ENCODE results near the gene DNMT1. TPM values are rescaled to one million over a fixed set of nuclear protein-coding genes. Genes with fewer than 3 reads are reported as not detected.

DNMT1 gene
- total RNA-seq, 4 donors from 2014 or later, result 36.1 to 54.4 (median 44.2) TPM

DNA sequence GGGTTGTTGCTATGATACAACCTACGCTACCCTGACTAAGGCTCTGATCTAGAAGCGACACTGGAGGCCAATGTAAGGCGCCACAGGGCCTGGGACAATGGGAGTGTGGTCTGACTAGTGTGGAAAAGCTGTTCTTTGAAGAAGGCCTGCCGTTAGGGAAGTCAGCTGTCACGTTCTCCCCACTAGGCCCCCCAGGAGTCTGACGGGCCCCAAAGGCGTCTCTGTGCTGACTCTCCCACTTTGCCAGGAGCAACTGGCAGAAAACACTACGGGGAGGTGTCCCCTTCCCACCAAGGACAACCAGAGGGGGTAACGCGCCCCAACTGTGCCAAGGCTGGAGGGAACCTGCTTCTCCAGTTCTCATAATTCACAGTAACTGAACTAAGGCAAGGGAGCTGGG lies 49.7 kb downstream of the DNMT1 start:
- TF ChIP-seq, protein P1, sequence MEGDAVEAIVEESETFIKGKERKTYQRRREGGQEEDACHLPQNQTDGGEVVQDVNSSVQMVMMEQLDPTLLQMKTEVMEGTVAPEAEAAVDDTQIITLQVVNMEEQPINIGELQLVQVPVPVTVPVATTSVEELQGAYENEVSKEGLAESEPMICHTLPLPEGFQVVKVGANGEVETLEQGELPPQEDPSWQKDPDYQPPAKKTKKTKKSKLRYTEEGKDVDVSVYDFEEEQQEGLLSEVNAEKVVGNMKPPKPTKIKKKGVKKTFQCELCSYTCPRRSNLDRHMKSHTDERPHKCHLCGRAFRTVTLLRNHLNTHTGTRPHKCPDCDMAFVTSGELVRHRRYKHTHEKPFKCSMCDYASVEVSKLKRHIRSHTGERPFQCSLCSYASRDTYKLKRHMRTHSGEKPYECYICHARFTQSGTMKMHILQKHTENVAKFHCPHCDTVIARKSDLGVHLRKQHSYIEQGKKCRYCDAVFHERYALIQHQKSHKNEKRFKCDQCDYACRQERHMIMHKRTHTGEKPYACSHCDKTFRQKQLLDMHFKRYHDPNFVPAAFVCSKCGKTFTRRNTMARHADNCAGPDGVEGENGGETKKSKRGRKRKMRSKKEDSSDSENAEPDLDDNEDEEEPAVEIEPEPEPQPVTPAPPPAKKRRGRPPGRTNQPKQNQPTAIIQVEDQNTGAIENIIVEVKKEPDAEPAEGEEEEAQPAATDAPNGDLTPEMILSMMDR (IDR thresholded peaks at IDR 0.05), result no peak
- TF ChIP-seq EP300 (IDR thresholded peaks at IDR 0.05) (no peak), POLR2AphosphoS5 (IDR thresholded peaks at IDR 0.05) (no peak), POLR2A (IDR thresholded peaks at IDR 0.05) (no peak)
- 71% methylated on average over 8 of the region's 10 CpGs for WGBS
- Histone ChIP-seq H3K36me3 (peaks cover 96% of the 10 kb centered on the region), H3K4me1 (no peaks in the 10 kb centered on the region), H3K4me3 (no peak overlapping the region), H3K27me3 (no peaks in the 10 kb centered on the region), H3K9me3 (no peaks in the 10 kb centered on the region), H3K27ac (no peak overlapping the region)
- DNase-seq (ENCODE audit: low spot score in 2 of 2), result no peak

DNA sequence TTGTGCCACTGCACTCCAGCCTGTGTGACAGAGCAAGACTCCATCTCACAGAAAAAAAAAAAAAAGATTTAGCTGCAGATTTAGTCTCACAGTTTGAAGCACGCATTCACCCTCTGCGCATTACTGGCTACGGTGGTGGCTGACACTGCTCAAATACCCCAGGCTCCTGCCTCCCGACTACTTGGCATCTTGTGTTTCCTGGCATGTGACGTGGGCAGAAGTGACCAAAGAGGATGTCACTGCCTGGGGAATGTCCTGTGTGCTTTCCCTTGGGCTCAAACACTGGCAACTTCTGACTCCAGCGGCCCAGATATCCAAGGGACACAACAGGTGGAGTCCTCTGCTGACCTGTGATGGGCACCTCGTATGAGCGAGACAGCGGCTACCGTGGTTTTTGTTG lies 50.4 kb downstream of the DNMT1 start:
- 92% methylated on average over 10 of the region's 10 CpGs for WGBS
- no peaks in the 10 kb centered on the region for H3K9me3 ChIP-seq
- H3K4me3 ChIP-seq, result no peak overlapping the region
- peaks cover 96% of the 10 kb centered on the region for H3K36me3 ChIP-seq
- H3K27me3 ChIP-seq, result no peaks in the 10 kb centered on the region
- H3K27ac ChIP-seq, result no peak overlapping the region
- no peak for TF ChIP-seq POLR2A (IDR thresholded peaks at IDR 0.05)
- TF ChIP-seq, protein P1 (IDR thresholded peaks at IDR 0.05), result no peak
- TF ChIP-seq POLR2AphosphoS5 (IDR thresholded peaks at IDR 0.05), result no peak
- no peak for TF ChIP-seq EP300 (IDR thresholded peaks at IDR 0.05)
- no peak for DNase-seq (ENCODE audit: low spot score in 2 of 2)
- H3K4me1 ChIP-seq, result no peaks in the 10 kb centered on the region

DNA sequence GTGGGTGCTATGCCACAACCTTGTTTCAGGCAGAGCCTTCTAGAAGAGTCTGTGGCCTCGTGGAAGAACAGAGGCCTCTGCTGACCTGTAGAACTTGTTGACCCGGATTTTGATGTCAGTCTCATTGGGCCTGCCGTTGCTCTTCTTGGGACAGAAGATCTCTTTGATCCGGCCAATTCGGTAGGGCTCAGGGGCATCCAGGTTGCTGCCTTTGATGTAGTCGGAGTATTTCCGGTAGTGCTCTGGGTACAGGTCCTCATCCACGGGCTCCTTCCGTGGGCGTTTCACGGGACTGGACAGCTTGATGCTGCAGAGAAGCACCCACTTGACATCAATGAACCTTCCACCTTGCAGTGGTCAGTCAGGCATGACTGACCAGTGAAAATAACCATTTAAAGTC lies 51.1 kb downstream of the DNMT1 start:
- 76% methylated on average over 5 of the region's 11 CpGs for whole genome bisulfite sequencing

DNA sequence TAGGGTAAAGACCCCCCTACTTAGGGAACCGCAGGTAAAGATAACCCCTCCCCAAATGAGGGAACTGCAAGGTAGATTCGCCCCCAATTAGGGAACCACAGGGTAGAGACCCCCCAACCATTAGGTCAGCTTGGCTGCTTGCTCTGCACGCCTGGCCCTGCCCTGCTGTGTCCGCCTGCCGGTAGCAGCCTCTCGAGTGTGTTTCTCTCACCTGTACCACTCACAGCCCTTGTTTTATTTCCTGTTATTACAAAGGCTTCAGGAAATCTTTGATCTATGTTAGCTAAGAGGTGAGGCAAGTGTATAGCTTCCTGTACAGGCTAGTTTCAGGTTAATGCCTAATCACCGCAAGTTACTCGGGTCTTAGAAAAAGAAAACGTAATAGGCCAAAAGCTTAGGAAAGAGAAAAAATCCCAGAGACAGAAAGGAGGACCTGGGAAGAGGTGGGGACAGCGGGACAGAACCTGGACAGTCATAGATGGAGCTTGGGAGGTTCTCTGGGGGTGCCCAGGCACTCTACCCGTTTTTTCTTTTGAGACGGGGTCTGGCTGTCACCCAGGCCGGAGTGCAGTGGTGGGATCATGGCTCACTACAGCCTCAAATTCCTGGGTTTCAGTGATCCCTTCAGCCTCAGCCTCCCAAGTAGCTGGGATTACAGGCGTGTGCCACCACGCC lies 51.9 kb downstream of the DNMT1 start:
- WGBS, result 88% methylated on average over 15 of the region's 15 CpGs
- H3K27ac ChIP-seq, result no peak overlapping the region
- H3K36me3 ChIP-seq, result peaks cover 100% of the 10 kb centered on the region
- H3K4me3 ChIP-seq, result no peak overlapping the region
- TF ChIP-seq POLR2A (IDR thresholded peaks at IDR 0.05), result no peak
- TF ChIP-seq POLR2AphosphoS5 (IDR thresholded peaks at IDR 0.05), result no peak
- TF ChIP-seq EP300 (IDR thresholded peaks at IDR 0.05), result no peak
- TF ChIP-seq, protein P1 (IDR thresholded peaks at IDR 0.05), result no peak
- DNase-seq (ENCODE audit: low spot score in 2 of 2), result no peak
- H3K4me1 ChIP-seq, result no peaks in the 10 kb centered on the region
- H3K27me3 ChIP-seq, result no peaks in the 10 kb centered on the region
- no peaks in the 10 kb centered on the region for H3K9me3 ChIP-seq

More for the DNA sequence above, 51.1 kb downstream of the DNMT1 start:
- no peak for DNase-seq (ENCODE audit: low spot score in 2 of 2)
- TF ChIP-seq EP300 (IDR thresholded peaks at IDR 0.05) (no peak), POLR2A (IDR thresholded peaks at IDR 0.05) (no peak), POLR2AphosphoS5 (IDR thresholded peaks at IDR 0.05) (no peak)
- TF ChIP-seq, protein P1 (IDR thresholded peaks at IDR 0.05), result no peak
- Histone ChIP-seq H3K27me3 (no peaks in the 10 kb centered on the region), H3K36me3 (peaks cover 96% of the 10 kb centered on the region), H3K4me3 (no peak overlapping the region), H3K4me1 (no peaks in the 10 kb centered on the region), H3K27ac (no peak overlapping the region), H3K9me3 (no peaks in the 10 kb centered on the region)

DNA sequence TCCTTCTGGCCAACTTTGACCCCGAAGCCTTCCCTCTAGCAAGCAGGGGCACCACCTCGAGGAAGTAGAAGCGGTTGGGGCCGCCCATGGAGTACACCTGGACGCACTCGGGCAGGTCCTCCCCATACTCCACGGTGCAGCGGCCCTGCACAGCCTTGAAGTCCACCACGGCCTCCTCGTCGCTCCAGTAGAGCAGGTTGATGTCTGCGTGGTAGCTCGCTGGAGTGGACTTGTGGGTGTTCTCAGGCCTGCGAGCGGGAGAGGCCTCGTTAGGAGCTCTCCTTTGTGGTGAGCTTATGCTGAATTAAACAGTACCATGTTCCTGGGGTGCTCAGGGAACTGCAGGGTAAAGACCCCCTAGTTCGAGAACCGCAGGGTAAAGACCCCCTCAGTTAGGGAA lies 52.8 kb downstream of the DNMT1 start:
- H3K36me3 ChIP-seq, result peaks cover 100% of the 10 kb centered on the region
- no peaks in the 10 kb centered on the region for H3K9me3 ChIP-seq
- TF ChIP-seq POLR2AphosphoS5 (IDR thresholded peaks at IDR 0.05) (no peak), POLR2A (IDR thresholded peaks at IDR 0.05) (no peak), EP300 (IDR thresholded peaks at IDR 0.05) (no peak)
- TF ChIP-seq, protein P1 (IDR thresholded peaks at IDR 0.05), result no peak
- H3K27ac ChIP-seq, result no peak overlapping the region
- H3K27me3 ChIP-seq, result no peaks in the 10 kb centered on the region
- no peak overlapping the region for H3K4me3 ChIP-seq
- DNase-seq (ENCODE audit: low spot score in 2 of 2), result no peak
- 100% methylated on average over 12 of the region's 18 CpGs for WGBS
- H3K4me1 ChIP-seq, result no peaks in the 10 kb centered on the region

Measured in suprapubic skin (tissue), 4 donors.